GM12801 (cell line): ENCODE results near the gene RBL2.

Experiments used
- TF ChIP-seq, protein P1 (sequence below): IDR thresholded peaks from one replicate; pipeline ENCODE4 v1.5.1; 2011; ENCODE audit warnings: control low read depth; ENCODE audit not compliant: insufficient read length; ENCODE audit errors: extremely low read depth

Gene RBL2

GRCh38 chr16:53518550-53519416 lies 84.5 kb downstream of the RBL2 start:
- TF ChIP-seq, protein P1, sequence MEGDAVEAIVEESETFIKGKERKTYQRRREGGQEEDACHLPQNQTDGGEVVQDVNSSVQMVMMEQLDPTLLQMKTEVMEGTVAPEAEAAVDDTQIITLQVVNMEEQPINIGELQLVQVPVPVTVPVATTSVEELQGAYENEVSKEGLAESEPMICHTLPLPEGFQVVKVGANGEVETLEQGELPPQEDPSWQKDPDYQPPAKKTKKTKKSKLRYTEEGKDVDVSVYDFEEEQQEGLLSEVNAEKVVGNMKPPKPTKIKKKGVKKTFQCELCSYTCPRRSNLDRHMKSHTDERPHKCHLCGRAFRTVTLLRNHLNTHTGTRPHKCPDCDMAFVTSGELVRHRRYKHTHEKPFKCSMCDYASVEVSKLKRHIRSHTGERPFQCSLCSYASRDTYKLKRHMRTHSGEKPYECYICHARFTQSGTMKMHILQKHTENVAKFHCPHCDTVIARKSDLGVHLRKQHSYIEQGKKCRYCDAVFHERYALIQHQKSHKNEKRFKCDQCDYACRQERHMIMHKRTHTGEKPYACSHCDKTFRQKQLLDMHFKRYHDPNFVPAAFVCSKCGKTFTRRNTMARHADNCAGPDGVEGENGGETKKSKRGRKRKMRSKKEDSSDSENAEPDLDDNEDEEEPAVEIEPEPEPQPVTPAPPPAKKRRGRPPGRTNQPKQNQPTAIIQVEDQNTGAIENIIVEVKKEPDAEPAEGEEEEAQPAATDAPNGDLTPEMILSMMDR: no peak

GRCh38 chr16:53519417-53520091 lies 85.3 kb downstream of the RBL2 start:
- TF ChIP-seq, protein P1: no peak

- TF ChIP-seq, protein P1: no peak
Observed at GRCh38 chr16:53523126-53523804, 89.0 kb downstream of the RBL2 start.

DNA sequence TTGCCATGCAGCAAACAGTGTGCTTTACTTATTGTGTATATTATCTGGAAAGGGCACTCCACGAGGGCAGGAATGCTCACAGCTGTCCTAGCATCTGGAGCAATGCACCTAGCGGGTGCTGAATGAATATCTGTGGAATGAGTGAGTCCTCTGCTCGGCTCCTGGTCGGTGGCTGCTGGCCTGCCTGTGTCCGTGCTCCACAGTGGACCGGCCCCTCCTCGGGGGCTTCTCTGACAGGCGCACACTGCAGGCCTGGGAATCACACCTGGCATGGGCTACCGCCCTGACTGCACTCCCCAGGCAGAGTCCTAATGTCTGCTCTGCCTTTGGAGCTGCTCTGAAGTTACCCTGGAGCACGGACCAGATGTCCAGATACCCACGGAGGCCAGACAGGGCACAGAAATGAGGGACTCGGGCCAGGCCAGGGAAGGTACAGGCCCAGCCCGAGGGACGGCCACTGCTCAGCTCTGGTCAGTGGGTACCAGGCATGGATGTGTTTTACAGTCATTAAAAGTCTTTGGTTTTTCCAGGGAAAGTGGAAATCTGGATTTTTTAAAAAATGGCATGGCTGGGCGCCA lies 89.8 kb downstream of the RBL2 start:
- TF ChIP-seq, protein P1: no peak

DNA sequence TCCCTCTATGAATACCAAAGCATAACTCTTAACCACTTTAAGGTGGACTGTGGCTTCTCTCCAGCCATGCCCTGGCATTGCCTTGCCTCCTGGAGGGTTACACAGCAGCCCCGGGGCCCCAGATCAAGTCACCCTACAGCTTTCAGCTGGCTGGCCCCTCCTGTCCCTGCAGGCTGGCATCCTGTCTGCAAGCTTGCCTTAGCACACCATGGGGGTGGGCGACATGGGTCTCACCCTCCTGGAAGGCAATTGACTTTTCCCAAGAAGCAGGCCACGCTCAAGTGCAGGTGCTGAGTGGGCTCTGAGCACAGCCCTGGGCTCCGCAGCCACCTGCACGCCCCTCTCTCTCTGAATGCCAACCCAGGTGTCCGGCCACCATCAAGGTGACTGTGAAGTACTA lies 94.5 kb downstream of the RBL2 start:
- TF ChIP-seq, protein P1: no peak

DNA sequence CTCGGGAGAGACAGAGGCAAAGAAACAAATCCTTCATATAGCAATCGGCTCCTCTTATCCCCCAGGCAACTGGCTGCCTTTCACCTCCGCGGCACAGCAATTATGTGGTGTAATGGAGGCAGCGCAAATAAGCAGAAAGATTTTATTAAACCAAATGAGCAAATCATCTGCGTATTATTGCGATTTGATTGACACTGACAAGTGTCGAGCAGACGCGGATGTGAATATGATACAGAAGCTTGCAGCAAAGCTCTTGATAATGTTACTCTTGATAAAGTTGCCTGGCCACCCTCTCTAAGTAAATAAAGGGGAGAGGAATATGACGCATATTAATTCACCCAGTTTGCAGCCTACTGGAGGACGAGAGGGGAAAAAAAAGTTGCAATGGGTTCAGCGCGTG lies 95.2 kb downstream of the RBL2 start:
- TF ChIP-seq, protein P1: no peak

DNA sequence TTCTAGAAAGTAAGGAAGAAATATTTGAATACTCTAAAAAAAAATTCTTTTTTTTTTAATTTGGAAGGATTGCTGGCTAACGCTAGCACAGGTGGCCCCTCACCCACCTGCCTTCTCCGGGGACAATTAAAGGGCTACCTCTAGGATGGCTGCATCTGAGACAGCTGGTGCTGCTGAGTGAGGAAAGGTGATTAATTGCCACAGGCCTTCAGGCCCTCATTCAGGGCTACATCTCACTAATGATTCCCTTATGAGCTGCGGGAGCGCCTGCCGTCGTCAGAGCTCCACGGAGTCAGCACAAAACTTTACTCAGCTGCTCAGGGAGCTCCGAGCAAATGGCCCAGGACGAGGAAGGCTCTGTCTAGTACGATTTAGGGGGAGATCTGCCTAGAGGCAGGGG lies 95.8 kb downstream of the RBL2 start:
- TF ChIP-seq, protein P1: no peak
